GM21381 (cell line): ENCODE data around the gene PRDM1.
A peak's percentile ranks its signal among the peaks of the same experiment; 100 is the strongest.

Source experiments
- ATAC-seq: cut with Tn5 transposase; IDR thresholded peaks from one replicate; pipeline ENCODE4 v1.9.1; 2021; ENCODE audit warnings: mild to moderate bottlenecking, moderate library complexity; ENCODE audit not compliant: unreplicated experiment

Gene PRDM1

DNA sequence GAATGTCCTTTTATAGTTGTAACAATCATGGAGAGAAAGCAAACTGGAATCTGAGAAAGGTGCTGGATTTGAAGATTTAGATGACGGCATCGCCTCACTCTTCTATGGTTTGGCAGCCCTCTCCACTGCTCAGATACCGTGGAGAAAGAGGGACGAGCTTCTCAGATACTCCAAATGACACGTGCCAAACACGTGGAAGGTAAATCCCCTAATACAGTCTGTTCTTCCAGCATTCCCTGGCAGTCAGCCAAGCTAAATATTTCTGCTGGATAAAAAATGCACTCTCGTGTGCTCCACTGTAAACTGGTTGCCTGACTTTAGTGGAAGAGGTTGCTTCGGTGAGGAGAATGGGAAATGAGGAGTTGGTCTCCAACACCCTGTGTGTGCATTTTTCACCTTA, 16.7 kb upstream of the PRDM1 start:
- no peak for ATAC-seq

DNA sequence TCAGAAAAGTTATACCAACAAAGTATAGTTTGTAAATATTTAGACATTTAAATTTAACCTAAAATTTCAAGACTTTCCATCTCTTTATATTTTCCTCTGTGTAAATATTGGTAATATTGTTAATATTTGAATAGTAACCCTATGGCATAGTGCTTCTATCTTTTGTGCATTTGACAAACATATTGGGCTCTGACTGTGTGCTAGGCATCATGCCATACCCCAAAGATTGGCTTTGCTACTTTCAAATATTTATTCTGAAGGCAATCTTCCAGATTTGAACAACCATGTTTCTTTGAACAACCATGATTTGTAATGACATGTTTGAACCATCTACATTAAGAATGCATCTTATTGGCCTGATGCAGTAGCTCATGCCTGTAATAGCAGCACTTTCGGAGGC, 15.5 kb upstream of the PRDM1 start:
- no peak for ATAC-seq

DNA sequence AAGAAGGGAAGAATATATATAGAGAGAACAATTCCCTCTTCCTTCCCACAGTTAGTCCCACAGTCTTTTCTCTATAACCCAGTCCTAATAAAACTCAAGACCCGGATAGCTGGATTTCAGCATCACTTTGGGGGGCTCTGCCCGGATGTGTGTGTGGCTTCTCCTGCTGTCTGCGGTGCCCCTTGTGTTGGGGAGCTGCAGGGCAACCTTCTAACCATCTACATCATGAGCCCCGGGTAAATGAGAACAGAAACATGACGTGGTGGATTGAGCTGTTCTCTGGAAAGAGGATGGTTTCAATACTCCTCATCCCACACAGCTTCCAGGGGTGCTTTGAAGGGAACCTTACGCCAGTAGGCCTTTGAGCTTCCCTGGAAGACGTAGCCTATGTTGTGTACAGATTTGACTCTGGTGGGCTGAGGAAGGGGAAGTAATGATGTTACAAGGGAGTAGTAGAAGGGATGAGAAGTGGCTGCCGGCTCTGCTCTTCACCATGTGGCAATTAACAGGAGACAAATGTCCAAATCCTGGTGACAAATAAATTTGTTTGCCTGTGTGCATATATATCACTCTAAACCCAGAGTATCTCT, 13.5 kb upstream of the PRDM1 start:
- no peak for ATAC-seq

DNA sequence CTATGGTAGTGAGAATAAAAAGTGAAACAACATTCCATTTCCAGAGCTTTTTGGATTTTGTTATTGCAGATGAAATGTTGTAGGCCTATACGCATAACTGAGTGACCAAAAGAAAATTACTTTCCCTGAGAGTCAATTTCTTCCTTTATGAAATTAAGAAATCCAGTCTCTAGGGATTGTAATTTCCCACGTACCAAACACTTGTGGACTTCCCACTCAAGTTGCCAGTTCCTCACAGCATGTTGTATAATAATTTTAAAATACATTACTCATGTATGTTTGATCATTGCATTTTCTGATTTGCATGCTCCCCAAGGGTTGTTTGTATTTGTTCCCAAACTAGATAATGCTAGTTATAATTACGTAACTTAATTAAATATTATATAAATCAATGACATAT, 12.0 kb upstream of the PRDM1 start:
- ATAC-seq: no peak

DNA sequence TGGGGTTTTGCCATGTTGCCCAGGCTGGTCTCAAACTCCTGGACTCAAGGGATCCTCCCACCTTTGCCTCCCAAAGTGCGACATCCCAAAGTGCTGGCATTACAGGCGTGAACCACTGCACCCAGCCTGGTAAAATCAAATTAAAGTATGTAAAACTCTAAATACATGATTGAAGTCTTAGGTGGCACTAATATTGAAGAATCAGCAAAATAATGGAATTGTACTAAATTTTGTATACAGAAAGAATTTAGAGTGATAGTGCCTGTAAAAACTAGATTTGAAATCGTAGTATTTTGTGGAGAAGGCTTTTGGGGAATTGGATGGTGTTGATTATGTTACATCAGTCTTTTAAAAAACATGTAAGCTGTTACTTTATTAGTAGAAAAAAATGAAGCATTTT, 10.0 kb upstream of the PRDM1 start:
- ATAC-seq: no peak

DNA sequence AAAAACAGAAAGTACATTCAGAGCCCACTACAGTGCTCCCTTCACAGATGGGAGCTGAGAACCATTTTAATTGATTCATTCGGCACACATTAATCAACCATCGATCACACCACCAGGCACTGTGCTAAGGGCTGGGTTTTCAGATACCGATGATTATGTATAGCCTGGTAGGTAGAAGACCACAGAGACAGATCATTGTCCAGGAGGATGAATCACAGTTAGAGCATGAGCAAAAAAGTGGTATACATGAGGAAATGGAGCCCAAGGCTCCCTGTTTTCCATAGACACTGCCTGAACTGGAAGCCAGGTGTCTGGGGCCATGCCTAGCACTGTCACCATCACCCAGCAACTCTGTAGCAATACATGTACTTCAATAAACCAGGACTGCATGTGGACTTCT, 9.0 kb upstream of the PRDM1 start:
- ATAC-seq: no peak

DNA sequence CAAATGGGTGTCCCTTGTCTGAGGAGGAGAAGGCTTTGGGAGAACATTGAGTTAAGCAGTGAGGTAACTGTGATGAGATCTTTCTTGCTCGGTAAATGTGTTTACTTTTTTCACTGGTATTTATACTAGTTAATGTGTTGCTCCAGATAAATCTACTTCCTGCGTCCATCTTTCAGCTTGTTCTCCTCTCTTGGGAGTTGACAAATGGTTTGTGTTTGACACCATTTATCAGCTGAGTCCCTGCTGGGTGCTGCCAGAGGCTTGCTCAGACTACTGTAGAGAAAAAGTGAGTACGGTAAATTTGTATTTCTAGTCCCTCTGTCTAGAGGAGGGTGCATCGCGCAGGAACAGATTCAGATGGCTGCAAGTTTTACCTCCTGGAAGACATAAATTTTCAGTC, 8.3 kb upstream of the PRDM1 start:
- ATAC-seq: no peak

DNA sequence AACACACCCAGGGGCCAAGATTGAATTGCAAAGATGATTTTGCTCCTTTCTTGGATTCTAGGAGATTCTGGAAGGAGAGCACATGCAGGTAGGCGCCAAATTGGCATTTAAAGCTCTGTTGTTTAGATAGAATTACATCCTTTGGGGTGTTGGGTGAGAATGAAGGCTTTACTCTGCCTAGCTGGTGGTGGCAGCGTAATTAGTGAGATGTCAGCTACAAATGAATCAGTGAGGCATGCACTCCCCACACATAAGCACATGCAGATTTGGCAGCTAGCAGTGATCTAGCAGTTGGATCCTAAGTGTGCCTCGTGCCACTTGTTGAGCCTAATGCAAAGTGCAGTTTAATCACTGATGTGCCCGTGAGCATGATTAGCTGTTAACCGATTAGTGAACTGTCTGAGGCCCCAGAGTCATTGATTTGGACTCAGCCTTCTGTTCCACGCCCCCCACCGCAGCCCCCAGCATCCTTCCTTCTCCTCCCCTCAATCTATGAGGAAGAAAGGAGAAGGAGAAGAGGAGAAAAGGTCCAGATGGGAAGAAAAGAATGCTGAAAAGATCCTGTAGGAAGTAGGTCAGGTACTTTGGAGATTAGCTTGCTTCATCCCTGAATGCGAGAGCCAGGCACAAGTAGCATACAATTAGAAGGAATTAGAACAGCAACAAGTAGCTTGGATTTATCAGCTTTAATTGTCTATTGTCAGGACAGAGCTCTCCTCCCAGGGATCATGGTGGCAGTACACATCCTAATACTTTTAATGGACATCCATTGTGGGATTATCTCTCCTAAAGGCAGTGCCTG, 6.0 kb upstream of the PRDM1 start:
- no peak for ATAC-seq

DNA sequence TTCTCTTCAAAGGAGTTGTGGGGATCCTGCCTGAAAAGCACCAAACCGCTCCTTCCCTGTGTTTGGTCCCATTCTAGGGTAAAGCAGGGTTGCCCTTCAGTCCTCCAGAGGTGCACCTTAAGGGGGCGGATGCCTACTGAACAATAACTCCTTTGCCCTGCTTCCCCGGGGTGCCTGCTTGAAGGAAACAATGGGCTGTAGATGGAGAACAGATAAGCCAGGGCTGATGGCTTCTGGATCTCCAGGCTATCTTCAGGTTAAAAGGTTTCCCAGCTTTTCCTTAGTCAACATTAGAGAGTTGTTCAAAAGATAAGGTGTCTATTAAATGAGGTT, 5.4 kb upstream of the PRDM1 start:
- ATAC-seq: no peak

DNA sequence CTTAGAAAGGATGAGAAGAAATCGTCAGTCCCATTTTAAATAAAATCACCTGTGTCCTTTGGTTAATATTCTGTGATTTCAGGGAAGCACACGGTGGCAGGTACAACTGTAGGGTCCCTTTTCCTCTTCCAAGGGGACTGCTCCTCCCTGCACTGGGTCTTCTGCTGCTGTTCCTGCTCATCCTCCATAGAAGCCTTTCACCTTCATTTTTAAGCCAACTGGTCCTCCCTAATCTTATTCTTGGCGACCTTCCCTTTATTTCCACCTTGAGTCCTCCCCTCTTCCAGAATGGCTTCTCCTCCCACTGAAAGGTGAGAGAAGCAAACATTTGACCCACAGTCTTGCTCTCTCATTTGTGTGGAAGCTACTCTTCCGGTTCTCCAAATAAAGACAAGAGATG, 4.4 kb upstream of the PRDM1 start:
- no peak for ATAC-seq

DNA sequence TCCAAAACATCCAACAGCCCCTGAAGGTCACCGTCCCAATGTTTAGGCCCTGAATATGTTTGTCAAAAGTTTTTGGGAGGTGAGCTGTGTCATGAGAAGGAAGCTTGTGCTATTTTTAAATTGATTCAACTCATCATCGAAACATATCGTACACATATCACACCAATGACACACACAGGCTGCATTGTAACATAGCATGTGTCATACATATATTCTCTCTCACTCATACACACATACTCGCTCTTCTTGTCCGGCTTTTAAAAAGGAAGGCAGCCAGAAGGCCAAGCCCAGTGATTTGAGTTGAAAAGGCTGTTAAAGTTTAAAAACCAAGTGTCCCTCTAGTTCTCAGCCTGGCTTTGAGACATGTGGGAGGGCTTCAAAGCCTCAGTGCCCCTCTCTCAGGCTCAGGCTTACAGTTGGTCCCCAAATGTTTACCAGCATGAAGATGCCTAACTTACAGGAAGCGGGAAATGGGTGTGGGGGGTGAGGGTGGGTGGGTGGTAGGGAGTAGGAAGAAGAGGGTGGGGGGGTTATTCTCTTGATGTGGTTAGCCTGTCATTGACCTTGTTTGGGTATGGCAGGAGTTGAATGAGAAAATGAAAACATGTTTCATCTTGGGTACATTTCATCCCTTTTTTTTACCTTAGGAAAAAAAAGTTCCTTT, 3.3 kb upstream of the PRDM1 start:
- ATAC-seq: no peak

DNA sequence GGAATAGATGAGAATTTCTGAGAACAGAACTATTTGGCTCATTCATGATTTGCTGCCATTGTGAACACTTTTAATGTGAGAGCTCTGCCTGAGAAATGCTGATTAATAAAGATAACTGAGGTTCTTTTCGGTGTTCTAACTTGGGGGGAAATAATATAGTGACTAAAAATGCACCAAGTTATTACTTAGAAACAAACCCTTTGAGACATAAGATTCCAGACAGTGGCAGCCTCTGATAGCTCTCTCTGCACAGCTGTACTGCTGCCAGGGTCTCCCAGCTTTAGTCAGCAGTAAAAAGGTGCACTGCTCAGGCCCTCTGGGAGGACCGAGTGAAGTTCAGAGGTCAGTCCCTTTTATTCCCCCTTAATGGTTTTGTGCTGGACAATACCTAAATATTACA, 2.5 kb upstream of the PRDM1 start:
- ATAC-seq: no peak

DNA sequence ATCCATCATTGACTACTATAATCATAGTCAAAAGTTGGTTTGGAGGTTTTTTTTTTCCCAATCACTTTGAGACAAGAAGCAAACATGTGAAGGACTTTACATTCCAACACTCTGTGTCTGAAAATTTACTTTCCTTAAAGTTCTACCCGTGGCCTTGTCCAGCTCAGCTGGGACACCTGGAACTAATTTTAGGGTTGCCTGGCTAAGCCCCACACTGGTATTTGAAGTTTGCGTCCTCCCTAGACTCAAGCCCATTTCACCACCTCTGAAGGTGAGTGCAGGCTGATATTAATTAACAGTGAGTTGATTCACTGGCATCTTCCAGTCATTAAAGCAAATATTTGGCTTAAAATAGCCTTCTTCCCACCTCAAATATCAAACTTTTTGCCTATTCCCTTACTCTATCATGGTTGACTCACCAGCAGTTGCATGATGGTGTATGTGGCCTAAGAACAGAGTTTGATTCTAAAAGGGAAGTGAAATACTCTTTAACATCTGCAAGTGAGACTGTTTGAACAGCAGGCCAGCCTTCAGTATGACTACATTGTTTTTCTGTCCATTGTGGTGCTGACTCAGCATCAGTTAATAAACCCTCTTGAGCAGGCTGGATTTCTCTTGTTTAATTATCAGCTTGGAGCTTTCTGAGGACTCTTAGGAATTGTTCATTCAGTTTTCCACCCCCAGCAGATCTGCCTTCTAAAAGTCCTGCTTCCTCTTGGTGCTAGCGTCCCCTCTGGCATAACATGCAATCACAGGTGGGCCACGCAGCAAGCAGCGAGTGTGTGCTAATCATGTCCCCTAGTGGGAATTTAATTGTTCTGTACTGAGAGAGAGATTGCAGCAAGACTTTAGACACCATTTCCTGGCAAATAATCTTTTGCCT, 1.8 kb upstream of the PRDM1 start:
- ATAC-seq: peak; percentile 71

DNA sequence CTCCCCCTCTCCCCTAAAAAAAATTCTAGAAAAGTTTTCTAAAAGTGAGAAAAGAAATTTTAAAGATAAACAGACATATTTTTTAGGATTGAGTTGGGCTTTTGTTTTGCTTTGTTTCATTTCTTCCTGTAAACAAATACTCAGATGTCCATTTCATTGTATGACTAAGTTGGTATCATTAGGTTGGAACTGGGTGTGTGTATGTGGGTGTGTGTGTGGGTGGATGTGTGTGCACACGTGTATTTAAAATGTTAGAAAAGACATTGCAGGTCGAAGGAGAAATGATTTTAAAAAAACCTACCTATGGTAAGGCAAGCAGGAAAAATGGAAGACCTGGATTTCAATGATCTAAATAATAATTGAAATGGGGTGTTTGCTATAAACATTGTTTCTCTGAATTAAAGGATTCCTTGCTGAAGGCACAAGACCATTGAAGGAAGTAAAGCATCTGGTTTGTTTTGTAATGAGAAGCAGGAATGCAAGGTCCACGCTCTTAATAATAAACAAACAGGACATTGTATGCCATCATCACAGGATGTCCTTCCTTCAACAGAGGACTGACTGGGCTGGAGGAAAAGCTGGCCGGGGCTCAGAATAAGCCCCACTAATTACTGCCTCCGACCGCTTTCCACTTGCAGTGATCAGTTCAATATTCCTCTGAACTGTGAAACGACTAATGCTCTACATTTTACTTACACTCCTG, 996 bp upstream of the PRDM1 start:
- ATAC-seq: no peak

DNA sequence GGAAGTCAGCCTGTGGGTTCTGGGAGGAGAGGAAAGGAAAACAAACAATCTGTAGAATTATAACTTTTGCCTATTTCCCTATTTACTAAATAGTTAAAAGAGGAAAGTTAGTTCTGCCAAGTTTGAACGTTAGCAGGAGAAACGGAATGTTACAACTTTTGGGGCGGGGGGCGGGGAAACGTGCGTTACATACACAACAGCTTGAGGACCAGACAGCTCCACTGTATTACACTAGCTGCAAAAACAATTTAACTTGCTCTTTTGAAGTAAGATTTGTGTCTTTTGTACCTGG, 498 bp upstream of the PRDM1 start:
- ATAC-seq: no peak

DNA sequence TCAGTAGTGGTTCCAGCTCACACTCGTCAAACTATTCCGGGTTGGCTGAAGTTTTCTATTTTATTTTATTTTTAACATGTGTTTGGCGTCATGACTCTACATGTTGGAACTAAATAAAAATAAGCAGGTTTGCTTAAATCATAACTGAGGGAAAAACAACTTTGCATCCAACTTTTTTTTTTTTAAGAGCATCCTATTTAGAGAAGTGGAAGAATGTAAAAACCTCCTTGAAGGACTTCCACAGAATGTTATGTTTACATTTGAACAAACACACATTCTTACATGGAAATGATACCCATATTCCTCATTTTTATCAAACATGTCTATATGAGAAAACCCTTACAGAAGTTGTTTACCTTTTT, 659 bp downstream of the PRDM1 start:
- no peak for ATAC-seq

DNA sequence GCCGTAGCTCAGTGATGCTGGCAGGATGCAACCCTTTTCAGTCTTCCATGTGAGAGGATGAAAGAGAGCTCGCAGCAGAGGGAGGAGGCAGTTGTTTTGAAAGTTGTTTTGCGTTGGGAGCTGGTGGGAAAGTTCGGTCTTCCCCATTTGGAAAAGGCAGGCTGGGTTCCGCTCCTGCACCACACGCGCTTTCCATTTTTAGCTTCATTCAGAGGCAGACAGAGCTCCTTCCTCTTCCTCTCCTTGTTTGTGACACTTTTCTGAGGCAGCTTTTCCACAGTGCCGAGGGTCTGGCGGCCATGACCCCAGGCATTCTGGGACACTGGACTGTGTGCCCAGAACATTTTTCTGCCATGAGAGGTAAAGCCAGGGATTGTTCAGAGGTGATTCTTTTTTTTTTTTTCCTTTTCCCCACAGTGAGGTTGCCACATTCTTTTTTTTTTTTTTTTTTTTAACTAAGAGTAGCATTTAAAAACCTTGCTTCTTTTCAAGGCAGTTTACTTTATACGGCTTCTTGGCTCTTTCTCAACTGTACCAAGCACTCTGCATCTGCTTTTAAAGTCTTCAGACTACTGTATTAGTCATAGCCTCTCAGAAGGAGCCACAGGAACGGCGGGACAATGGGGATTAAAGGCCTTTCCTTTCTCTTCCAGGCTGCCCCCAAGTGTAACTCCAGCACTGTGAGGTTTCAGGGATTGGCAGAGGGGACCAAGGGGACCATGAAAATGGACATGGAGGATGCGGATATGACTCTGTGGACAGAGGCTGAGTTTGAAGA, 1.6 kb downstream of the PRDM1 start:
- no peak for ATAC-seq

DNA sequence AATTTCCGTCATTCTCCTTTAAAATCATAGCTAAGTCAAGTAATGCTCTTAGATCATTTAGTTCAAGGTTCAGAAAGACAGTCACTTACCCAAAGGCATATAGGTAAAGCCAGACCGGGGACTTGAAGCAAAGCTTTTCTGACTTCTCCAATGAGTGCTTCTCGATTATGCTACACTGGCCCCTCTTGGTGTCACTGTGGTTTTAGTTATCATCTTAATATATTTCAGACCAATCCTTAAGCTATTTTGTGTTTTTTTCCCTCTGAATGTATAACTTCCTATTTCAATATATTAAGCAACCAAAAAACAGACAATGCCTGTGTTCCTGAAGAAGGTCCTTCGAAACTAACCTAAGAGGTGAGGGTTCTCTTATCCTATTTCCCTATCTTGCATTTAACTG, 3.9 kb downstream of the PRDM1 start:
- no peak for ATAC-seq

DNA sequence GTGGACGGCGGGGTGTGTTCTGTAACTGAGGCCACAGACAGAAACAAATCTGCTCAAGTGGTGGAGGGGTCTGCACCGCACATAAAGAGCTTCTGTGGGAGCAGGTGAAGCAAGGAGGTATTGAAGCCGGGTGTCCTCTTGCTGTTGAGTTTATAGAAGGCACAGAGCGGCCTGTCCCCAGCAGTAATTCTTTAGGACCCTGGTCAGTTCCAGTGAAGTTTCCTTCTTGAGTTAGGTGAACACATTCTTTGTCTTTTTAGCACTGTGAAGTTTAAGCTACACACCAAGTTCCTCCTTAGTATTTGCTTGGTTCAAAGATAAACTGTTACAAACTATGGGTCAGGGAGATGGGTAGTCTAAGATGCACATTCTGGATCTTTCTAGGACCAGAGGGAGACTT, 6.1 kb downstream of the PRDM1 start:
- ATAC-seq: no peak

DNA sequence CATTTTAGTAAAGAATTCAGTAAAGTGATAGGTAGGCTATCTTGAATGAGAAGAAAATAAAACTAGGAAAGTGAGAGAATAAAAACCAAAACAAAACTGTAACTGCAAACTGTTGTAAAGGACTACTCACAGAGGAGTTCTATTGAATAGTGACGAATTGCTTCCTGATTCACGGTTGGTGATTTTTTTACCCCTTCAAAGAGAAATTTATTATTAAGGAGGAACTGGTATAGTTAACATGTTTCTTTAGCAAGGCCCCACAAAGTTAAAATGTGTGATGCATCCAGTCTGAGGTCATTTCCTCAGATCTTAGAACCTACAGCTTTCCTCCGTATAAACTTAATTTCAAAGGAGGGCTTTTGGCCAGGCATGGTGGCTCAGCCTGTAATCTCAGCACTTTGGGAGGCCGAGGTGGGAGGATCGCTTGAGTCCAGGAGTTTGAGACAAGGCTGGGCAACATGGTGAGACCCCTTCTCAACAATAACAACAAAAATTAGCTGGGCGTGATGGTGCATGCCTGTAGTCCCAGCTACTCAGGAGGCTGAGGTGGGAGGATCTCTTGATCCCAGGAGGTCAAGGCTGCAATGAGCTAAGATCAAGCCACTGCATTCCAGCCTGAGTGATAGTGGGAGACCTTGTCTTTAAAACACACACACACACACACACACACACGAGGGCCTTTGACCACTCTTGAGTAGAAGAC, 8.3 kb downstream of the PRDM1 start:
- no peak for ATAC-seq
